ENCODE data around the gene USP10. TPM values are rescaled to one million over a fixed set of nuclear protein-coding genes. Genes with fewer than 3 reads are reported as not detected.
A peak's percentile ranks its signal among the peaks of the same experiment; 100 is the strongest.

The USP10 gene
- total RNA-seq, 2 donors from 2014 or later = 148 to 149 TPM

DNA sequence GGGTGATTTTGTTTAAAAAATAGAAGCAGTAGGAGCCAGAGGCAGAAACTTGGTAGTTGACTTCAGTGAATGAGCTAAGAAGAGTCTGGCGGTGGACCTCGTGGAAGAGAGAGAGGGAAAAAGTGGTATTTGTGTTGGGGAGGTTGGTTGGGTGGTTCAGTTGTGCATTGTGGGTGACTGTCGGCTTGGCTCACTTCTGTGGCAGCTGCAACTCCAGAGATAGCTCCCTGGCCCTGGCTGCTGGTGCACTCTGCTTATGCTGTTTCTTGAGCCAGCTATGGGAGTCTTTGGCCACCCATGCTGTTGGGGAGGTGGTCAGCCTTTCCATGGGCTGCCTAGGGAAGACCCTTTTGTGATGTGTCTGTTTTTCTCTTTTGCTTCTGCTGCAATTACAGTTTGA lies 69.6 kb downstream of the USP10 start:
- no peaks in the 10 kb centered on the region for H3K9me3 Mint-ChIP-seq
- Histone ChIP-seq H3K27ac (ENCODE audit: low read depth, low read length) (no peak overlapping the region), H3K9me3 (ENCODE audit: control insufficient read depth, low read length) (no peaks in the 10 kb centered on the region), H3K4me3 (ENCODE audit: low read length) (no peak overlapping the region), H3K4me1 (ENCODE audit: control insufficient read depth, insufficient read depth, low read length) (no peaks in the 10 kb centered on the region), H3K36me3 (ENCODE audit: control insufficient read depth, insufficient read depth, low read length) (peaks cover 88% of the 10 kb centered on the region), H3K27me3 (ENCODE audit: control insufficient read depth, insufficient read depth, low read length, poor library complexity, severe bottlenecking) (no peaks in the 10 kb centered on the region), H3K9ac (ENCODE audit: extremely low read depth, low read length, poor library complexity, severe bottlenecking) (no peak overlapping the region)
- DNase-seq = no peak
- H3K36me3 Mint-ChIP-seq (ENCODE audit: low read depth) = peaks cover 71% of the 10 kb centered on the region
- no peak overlapping the region for H3K4me3 Mint-ChIP-seq
- no peaks in the 10 kb centered on the region for H3K27me3 Mint-ChIP-seq (ENCODE audit: insufficient read depth)
- TF ChIP-seq, protein P1, sequence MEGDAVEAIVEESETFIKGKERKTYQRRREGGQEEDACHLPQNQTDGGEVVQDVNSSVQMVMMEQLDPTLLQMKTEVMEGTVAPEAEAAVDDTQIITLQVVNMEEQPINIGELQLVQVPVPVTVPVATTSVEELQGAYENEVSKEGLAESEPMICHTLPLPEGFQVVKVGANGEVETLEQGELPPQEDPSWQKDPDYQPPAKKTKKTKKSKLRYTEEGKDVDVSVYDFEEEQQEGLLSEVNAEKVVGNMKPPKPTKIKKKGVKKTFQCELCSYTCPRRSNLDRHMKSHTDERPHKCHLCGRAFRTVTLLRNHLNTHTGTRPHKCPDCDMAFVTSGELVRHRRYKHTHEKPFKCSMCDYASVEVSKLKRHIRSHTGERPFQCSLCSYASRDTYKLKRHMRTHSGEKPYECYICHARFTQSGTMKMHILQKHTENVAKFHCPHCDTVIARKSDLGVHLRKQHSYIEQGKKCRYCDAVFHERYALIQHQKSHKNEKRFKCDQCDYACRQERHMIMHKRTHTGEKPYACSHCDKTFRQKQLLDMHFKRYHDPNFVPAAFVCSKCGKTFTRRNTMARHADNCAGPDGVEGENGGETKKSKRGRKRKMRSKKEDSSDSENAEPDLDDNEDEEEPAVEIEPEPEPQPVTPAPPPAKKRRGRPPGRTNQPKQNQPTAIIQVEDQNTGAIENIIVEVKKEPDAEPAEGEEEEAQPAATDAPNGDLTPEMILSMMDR (conservative IDR thresholded peaks at IDR 0.05) = no peak
- H3K27ac Mint-ChIP-seq = peak overlapping the region; percentile 56
- H3K4me1 Mint-ChIP-seq = peaks cover 22% of the 10 kb centered on the region
- WGBS, 2 experiments (ENCODE audit: insufficient coverage in 1 of 2, insufficient read length in 1 of 2) = 96% methylated on average over 3 of the region's 3 CpGs; no CpG with 5 or more reads in 1 of the 2 experiments

GRCh38 chr16:84773312-84773711 lies 73.5 kb downstream of the USP10 start:
- WGBS, 2 experiments (ENCODE audit: insufficient coverage in 1 of 2, insufficient read length in 1 of 2) = 95 to 96% methylated on average over 8 to 10 of the region's 10 CpGs
- peaks cover 95% of the 10 kb centered on the region for H3K36me3 ChIP-seq (ENCODE audit: control insufficient read depth, insufficient read depth, low read length)
- no peak overlapping the region for H3K9ac ChIP-seq (ENCODE audit: extremely low read depth, low read length, poor library complexity, severe bottlenecking)
- no peak overlapping the region for H3K4me3 Mint-ChIP-seq
- H3K4me1 ChIP-seq (ENCODE audit: control insufficient read depth, insufficient read depth, low read length) = no peaks in the 10 kb centered on the region
- H3K27ac Mint-ChIP-seq = peak overlapping the region; percentile 58
- no peaks in the 10 kb centered on the region for H3K27me3 ChIP-seq (ENCODE audit: control insufficient read depth, insufficient read depth, low read length, poor library complexity, severe bottlenecking)
- H3K4me1 Mint-ChIP-seq = no peaks in the 10 kb centered on the region
- no peak overlapping the region for H3K27ac ChIP-seq (ENCODE audit: low read depth, low read length)
- peaks cover 76% of the 10 kb centered on the region for H3K36me3 Mint-ChIP-seq (ENCODE audit: low read depth)
- H3K27me3 Mint-ChIP-seq (ENCODE audit: insufficient read depth) = no peaks in the 10 kb centered on the region
- no peak overlapping the region for H3K4me3 ChIP-seq (ENCODE audit: low read length)
- TF ChIP-seq, protein P1 (conservative IDR thresholded peaks at IDR 0.05) = no peak
- no peaks in the 10 kb centered on the region for H3K9me3 ChIP-seq (ENCODE audit: control insufficient read depth, low read length)
- no peak for DNase-seq
- no peaks in the 10 kb centered on the region for H3K9me3 Mint-ChIP-seq

- H3K4me1 Mint-ChIP-seq = no peaks in the 10 kb centered on the region
- TF ChIP-seq, protein P1 (conservative IDR thresholded peaks at IDR 0.05) = no peak
- Histone ChIP-seq H3K4me3 (ENCODE audit: low read length) (no peak overlapping the region), H3K27me3 (ENCODE audit: control insufficient read depth, insufficient read depth, low read length, poor library complexity, severe bottlenecking) (no peaks in the 10 kb centered on the region), H3K27ac (ENCODE audit: low read depth, low read length) (no peak overlapping the region), H3K9me3 (ENCODE audit: control insufficient read depth, low read length) (no peaks in the 10 kb centered on the region), H3K4me1 (ENCODE audit: control insufficient read depth, insufficient read depth, low read length) (no peaks in the 10 kb centered on the region), H3K36me3 (ENCODE audit: control insufficient read depth, insufficient read depth, low read length) (peaks cover 95% of the 10 kb centered on the region), H3K9ac (ENCODE audit: extremely low read depth, low read length, poor library complexity, severe bottlenecking) (no peak overlapping the region)
- H3K4me3 Mint-ChIP-seq = no peak overlapping the region
- DNase-seq = no peak
- 98 to 100% methylated on average over 3 to 4 of the region's 4 CpGs for WGBS, 2 experiments (ENCODE audit: insufficient coverage in 1 of 2, insufficient read length in 1 of 2)
- no peaks in the 10 kb centered on the region for H3K9me3 Mint-ChIP-seq
- H3K27ac Mint-ChIP-seq = no peak overlapping the region
- H3K36me3 Mint-ChIP-seq (ENCODE audit: low read depth) = peaks cover 76% of the 10 kb centered on the region
- H3K27me3 Mint-ChIP-seq (ENCODE audit: insufficient read depth) = no peaks in the 10 kb centered on the region
These were observed 75.0 kb downstream of the USP10 start for GRCh38 chr16:84774810-84775209.
